Measurements from ENCODE around the gene CD8B2.
"Not testable (repeated sequence)": the region's sequence is repeated elsewhere in the genome, so short reads cannot be mapped to it uniquely, and the experiment has no call there.

Gene CD8B2

GRCh38 chr2:106486551-106487385 lies at the start of gene CD8B2:
TSS of gene CD8B2 (plus strand) at chr2:106487364. CDS start at chr2:106487427, 63 bp downstream.
- not testable (repeated sequence) for DNase-seq (ENCODE audit: low read depth)

- DNase-seq (ENCODE audit: low read depth): not testable (repeated sequence)
These were observed 25.3 kb upstream of the CD8B2 start for GRCh38 chr2:106461882-106462281.

GRCh38 chr2:106467516-106467915 lies 19.6 kb upstream of the CD8B2 start:
- not testable (repeated sequence) for DNase-seq (ENCODE audit: low read depth)

- not testable (repeated sequence) for DNase-seq (ENCODE audit: low read depth)
These were observed 19.1 kb upstream of the CD8B2 start, which contains the start of gene RGPD3 for GRCh38 chr2:106468107-106468506. TSS of gene RGPD3 (minus strand) at chr2:106468413. CDS start at chr2:106468288, 125 bp downstream.

- DNase-seq (ENCODE audit: low read depth): not testable (repeated sequence)
These were observed 16.5 kb upstream of the CD8B2 start for GRCh38 chr2:106470658-106471057.

- DNase-seq (ENCODE audit: low read depth): not testable (repeated sequence)
These were observed 9.5 kb upstream of the CD8B2 start for GRCh38 chr2:106477647-106478046.

GRCh38 chr2:106479563-106479962 lies 7.6 kb upstream of the CD8B2 start:
- DNase-seq (ENCODE audit: low read depth): not testable (repeated sequence)

- not testable (repeated sequence) for DNase-seq (ENCODE audit: low read depth)
These were observed 425 bp downstream of the CD8B2 start for GRCh38 chr2:106487386-106488191.

GRCh38 chr2:106489701-106490100 lies 2.5 kb downstream of the CD8B2 start:
- DNase-seq (ENCODE audit: low read depth): not testable (repeated sequence)

- DNase-seq (ENCODE audit: low read depth): not testable (repeated sequence)
These were observed 5.2 kb downstream of the CD8B2 start for GRCh38 chr2:106492399-106492798.

- DNase-seq (ENCODE audit: low read depth): not testable (repeated sequence)
These were observed 5.7 kb downstream of the CD8B2 start for GRCh38 chr2:106492913-106493312.

- not testable (repeated sequence) for DNase-seq (ENCODE audit: low read depth)
These were observed 11.4 kb downstream of the CD8B2 start for GRCh38 chr2:106498549-106498948.

GRCh38 chr2:106500350-106500749 lies 13.2 kb downstream of the CD8B2 start:
- DNase-seq (ENCODE audit: low read depth): not testable (repeated sequence)

- DNase-seq (ENCODE audit: low read depth): not testable (repeated sequence)
These were observed 15.2 kb downstream of the CD8B2 start for GRCh38 chr2:106502351-106502750.

- DNase-seq (ENCODE audit: low read depth): not testable (repeated sequence)
These were observed 17.0 kb downstream of the CD8B2 start for GRCh38 chr2:106504192-106504591.

GRCh38 chr2:106504787-106505186 lies 17.6 kb downstream of the CD8B2 start:
- DNase-seq (ENCODE audit: low read depth): not testable (repeated sequence)

GRCh38 chr2:106506002-106506687 lies 19.0 kb downstream of the CD8B2 start:
- DNase-seq (ENCODE audit: low read depth): not testable (repeated sequence)

GRCh38 chr2:106508660-106509373 lies 21.7 kb downstream of the CD8B2 start:
- DNase-seq (ENCODE audit: low read depth): not testable (repeated sequence)

GRCh38 chr2:106509374-106509770 lies 22.2 kb downstream of the CD8B2 start:
- not testable (repeated sequence) for DNase-seq (ENCODE audit: low read depth)

GRCh38 chr2:106510791-106511190 lies 23.6 kb downstream of the CD8B2 start:
- not testable (repeated sequence) for DNase-seq (ENCODE audit: low read depth)

GRCh38 chr2:106511476-106511901 lies 24.3 kb downstream of the CD8B2 start:
- not testable (repeated sequence) for DNase-seq (ENCODE audit: low read depth)
